Upper lobe of right lung (tissue), 1 donor: Measurements from ENCODE around the gene TRAPPC10. TPM values are rescaled to one million over a fixed set of nuclear protein-coding genes. Genes with fewer than 3 reads are reported as not detected.
"Not testable (repeated sequence)": the region's sequence is repeated elsewhere in the genome, so short reads cannot be mapped to it uniquely, and the experiment has no call there.

Source experiments
- ATAC-seq: fragments of 200-7000 bp; cut with Tn5 transposase; one replicate; pipeline ENCODE4 v1.9.1; 2020; ENCODE audit warnings: mild to moderate bottlenecking, moderate library complexity
- DNase-seq: peaks from one replicate; pipeline ENCODE4 v3.0.0-alpha.2; 2020
- H3K27ac ChIP-seq: fragments of 200-600 bp; one replicate; pipeline ENCODE4 v1.8.0; 2022
- H3K27me3 ChIP-seq: fragments of 200-600 bp; one replicate; pipeline ENCODE4 v1.8.0; 2022; ENCODE audit warnings: mild to moderate bottlenecking
- H3K36me3 ChIP-seq: fragments of 200-600 bp; one replicate; pipeline ENCODE4 v1.8.0; 2022
- H3K4me1 ChIP-seq: fragments of 200-600 bp; one replicate; pipeline ENCODE4 v1.8.0; 2022
- H3K4me3 ChIP-seq: fragments of 200-600 bp; one replicate; pipeline ENCODE4 v1.8.0; 2022; ENCODE audit warnings: mild to moderate bottlenecking
- H3K9me3 ChIP-seq: fragments of 200-600 bp; one replicate; pipeline ENCODE4 v1.8.0; 2022
- intact Hi-C: fragments of 100-400 bp; cut with DNase I; formaldehyde crosslinking; loops from one replicate; pipeline ENCODE4 v1.11.0; 2022
- total RNA-seq: library from RNA; stranded (reverse); fragmentation: NEBNext Ultra II Directional; extraction: Animal tissue kit (Norgen Biotek cat#: 25700); gene quantifications from one replicate; pipeline ENCODE4 v1.2.1, GENCODE V29; 2021
- TF ChIP-seq, protein P1 (sequence below): fragments of 200-600 bp; IDR thresholded peaks from one replicate; pipeline ENCODE4 v1.8.0; 2022; ENCODE audit warnings: antibody characterized with exemption
- donor health status: DM: no; HTN: yes; CAD: no; lungs with severe emphysema.

Gene TRAPPC10
- total RNA-seq, 1 donor from 2014 or later = 42.6 TPM

DNA sequence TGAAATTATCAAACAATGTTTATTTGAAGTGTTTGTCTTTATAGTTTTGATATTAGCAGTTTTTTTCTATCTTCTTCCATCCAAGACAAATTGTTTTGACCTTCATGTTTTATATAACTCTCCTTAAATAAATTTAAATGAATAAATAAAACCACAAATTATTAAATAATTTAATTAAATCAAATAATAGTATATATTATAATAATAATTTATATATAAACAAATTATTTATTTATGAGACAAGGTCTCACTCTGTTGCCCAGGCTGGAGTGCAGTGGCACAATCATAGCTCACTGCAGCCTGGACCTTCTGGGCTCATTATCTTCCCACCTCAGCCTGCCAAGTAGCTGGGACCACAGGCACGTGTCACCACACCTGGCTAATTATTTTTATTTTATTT lies 82.7 kb downstream of the TRAPPC10 start:
- Histone ChIP-seq H3K27me3 (no peaks in the 10 kb centered on the region), H3K4me3 (no peak overlapping the region), H3K36me3 (peaks cover 57% of the 10 kb centered on the region), H3K27ac (no peak overlapping the region), H3K4me1 (no peaks in the 10 kb centered on the region), H3K9me3 (no peaks in the 10 kb centered on the region)
- DNase-seq (no peak), ATAC-seq (no peak)
- TF ChIP-seq, protein P1, sequence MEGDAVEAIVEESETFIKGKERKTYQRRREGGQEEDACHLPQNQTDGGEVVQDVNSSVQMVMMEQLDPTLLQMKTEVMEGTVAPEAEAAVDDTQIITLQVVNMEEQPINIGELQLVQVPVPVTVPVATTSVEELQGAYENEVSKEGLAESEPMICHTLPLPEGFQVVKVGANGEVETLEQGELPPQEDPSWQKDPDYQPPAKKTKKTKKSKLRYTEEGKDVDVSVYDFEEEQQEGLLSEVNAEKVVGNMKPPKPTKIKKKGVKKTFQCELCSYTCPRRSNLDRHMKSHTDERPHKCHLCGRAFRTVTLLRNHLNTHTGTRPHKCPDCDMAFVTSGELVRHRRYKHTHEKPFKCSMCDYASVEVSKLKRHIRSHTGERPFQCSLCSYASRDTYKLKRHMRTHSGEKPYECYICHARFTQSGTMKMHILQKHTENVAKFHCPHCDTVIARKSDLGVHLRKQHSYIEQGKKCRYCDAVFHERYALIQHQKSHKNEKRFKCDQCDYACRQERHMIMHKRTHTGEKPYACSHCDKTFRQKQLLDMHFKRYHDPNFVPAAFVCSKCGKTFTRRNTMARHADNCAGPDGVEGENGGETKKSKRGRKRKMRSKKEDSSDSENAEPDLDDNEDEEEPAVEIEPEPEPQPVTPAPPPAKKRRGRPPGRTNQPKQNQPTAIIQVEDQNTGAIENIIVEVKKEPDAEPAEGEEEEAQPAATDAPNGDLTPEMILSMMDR = no peak
- intact Hi-C loops = no loop called here

GRCh38 chr21:44098507-44098906 lies 86.4 kb downstream of the TRAPPC10 start:
- H3K27ac ChIP-seq, DNase-seq, intact Hi-C loops: not testable (repeated sequence)

GRCh38 chr21:44098964-44099363 lies 86.9 kb downstream of the TRAPPC10 start:
- DNase-seq, H3K4me3 ChIP-seq, H3K27me3 ChIP-seq, H3K27ac ChIP-seq, H3K4me1 ChIP-seq, intact Hi-C loops, H3K9me3 ChIP-seq: not testable (repeated sequence)
- peak; percentile 90 for ATAC-seq
- peaks cover 16% of the 10 kb centered on the region for H3K36me3 ChIP-seq

More at GRCh38 chr21:44098507-44098906, 86.4 kb downstream of the TRAPPC10 start:
- peaks cover 21% of the 10 kb centered on the region for H3K36me3 ChIP-seq
- H3K9me3 ChIP-seq, H3K4me3 ChIP-seq, ATAC-seq, H3K4me1 ChIP-seq, H3K27me3 ChIP-seq: not testable (repeated sequence)

DNA sequence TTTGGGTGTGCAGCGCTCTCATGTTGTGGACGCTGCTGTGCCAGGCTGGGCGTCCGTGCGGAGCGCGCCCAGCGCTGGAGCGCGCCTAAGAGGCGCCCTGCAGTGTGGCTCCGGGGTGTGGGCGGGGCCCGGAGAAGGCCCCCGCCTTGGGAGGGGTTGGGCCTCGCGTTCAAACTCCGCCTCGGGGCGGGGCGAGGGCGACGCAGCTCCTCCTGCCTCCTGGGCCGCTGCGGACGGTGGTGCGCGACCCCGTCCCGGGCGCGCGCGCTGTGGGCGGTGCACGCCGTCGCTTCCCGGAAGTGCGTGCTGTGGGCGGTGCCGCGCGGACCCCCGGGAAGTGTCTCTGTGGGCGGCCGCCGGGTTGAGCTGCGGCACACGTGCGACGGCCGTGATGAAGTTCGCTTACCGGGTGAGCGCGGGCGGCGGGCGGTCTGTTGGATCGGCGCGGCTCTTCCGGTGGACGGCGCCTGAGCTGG lies 95.0 kb downstream of the TRAPPC10 start, which contains the start of gene PWP2:
PWP2 (plus strand) TSS at position 374 of the 476 bp plus-strand sequence; CDS start at position 392, 18 bp downstream.
- peak; percentile 97 for ATAC-seq
- peak within 1 kb of the TSS; percentile 28 for H3K4me3 ChIP-seq
- H3K9me3 ChIP-seq, H3K27ac ChIP-seq, H3K36me3 ChIP-seq, intact Hi-C loops, H3K27me3 ChIP-seq, H3K4me1 ChIP-seq: not testable (repeated sequence)
- DNase-seq = peak; percentile 75

- H3K4me3 ChIP-seq = peak overlapping the region; percentile 28
- H3K9me3 ChIP-seq, H3K36me3 ChIP-seq, H3K27ac ChIP-seq, intact Hi-C loops, DNase-seq, H3K4me1 ChIP-seq, H3K27me3 ChIP-seq: not testable (repeated sequence)
- peak; percentile 70 for ATAC-seq
These were observed 95.5 kb downstream of the TRAPPC10 start for GRCh38 chr21:44107589-44107988.

DNA sequence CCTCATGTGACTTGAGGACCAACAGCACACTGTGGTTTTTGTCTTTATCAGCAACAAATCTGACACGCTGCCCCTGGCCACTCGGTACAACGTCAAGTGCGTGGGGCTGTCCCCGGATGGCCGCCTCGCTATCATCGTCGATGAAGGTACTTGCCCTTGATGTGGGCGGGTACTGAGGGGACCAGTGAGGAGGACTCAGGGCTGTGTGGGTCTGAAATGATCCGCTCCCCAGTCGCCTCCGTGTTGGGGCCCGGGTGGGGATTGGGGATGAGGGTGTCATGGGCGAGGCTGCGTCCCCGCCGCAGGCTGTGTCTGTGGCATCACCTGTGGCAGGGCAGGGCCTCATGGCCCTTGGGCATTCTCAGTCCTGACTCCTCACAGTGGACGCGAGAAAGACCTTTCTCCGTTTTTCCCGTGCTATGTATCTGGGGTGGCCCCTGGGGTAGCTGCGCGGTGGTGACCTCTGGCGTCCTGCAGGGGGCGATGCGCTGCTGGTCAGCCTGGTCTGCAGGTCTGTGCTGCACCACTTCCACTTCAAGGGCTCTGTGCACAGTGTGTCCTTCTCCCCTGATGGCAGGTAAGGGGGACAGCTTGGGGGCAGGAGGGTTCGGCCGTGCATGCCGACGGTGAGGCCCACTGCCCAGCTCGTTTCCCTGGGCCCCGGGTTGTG lies 101.7 kb downstream of the TRAPPC10 start:
- H3K27ac ChIP-seq, H3K27me3 ChIP-seq, intact Hi-C loops, H3K4me1 ChIP-seq, H3K9me3 ChIP-seq, H3K36me3 ChIP-seq, H3K4me3 ChIP-seq: not testable (repeated sequence)
- ATAC-seq = peak; percentile 69
- DNase-seq = peak; percentile 6

- DNase-seq, H3K27me3 ChIP-seq, H3K27ac ChIP-seq, H3K4me1 ChIP-seq, intact Hi-C loops, H3K36me3 ChIP-seq, H3K9me3 ChIP-seq, H3K4me3 ChIP-seq: not testable (repeated sequence)
- peak; percentile 26 for ATAC-seq
These were observed 110.0 kb downstream of the TRAPPC10 start for GRCh38 chr21:44122131-44122530.

- ATAC-seq, intact Hi-C loops, H3K27ac ChIP-seq, DNase-seq, H3K27me3 ChIP-seq, H3K4me3 ChIP-seq, H3K9me3 ChIP-seq, H3K36me3 ChIP-seq, H3K4me1 ChIP-seq: not testable (repeated sequence)
These were observed 115.7 kb downstream of the TRAPPC10 start for GRCh38 chr21:44127827-44128226.

DNA sequence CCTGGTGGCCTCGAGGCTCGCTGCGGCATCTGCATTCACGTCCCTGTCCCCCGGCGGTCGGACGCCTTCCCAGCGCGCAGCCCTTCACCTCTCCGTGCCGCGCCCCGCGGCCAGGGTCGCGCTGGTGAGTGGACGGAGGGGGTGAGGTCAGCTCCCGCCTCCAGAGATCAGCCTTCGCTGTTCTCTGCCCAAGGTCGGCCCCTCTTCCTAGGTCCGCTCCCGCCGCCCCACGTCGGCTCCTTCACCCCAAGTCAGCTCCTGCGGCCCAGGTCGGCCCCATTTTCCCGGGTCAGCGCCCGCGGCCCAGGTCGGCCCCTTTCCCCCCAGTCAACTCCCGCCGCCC lies 121.6 kb downstream of the TRAPPC10 start:
- H3K4me1 ChIP-seq, H3K9me3 ChIP-seq, H3K27ac ChIP-seq, intact Hi-C loops, DNase-seq, H3K27me3 ChIP-seq, ATAC-seq, H3K36me3 ChIP-seq: not testable (repeated sequence)
- H3K4me3 ChIP-seq = peak overlapping the region; percentile 34

- H3K27me3 ChIP-seq, intact Hi-C loops: not testable (repeated sequence)
These were observed 122.6 kb downstream of the TRAPPC10 start for GRCh38 chr21:44134732-44135131.

More at GRCh38 chr21:44134732-44135131, 122.6 kb downstream of the TRAPPC10 start:
- not testable (repeated sequence) for H3K4me1 ChIP-seq, H3K27ac ChIP-seq, H3K4me3 ChIP-seq, H3K9me3 ChIP-seq, H3K36me3 ChIP-seq, DNase-seq
- ATAC-seq = peak; percentile 34
